Right lobe of liver (tissue), 6 donors: ENCODE measurements around the gene IGSF9. TPM values are rescaled to one million over a fixed set of nuclear protein-coding genes. Genes with fewer than 3 reads are reported as not detected.

ENCODE experiments used
- ATAC-seq, 4 donors: fragments of 200-7000 bp; cut with Tn5 transposase; one replicate each; pipeline ENCODE4 v1.9.1; 2020; ENCODE audit warnings: mild to moderate bottlenecking in 4 of 4, moderate library complexity in 4 of 4
- DNase-seq, 3 donors: peaks; one replicate each; pipeline ENCODE4 v3.0.0-alpha.2; 2020
- H3K27ac ChIP-seq, 3 donors: fragments of 200-600 bp; one replicate each; pipeline ENCODE4 v1.8.0; 2022
- H3K27me3 ChIP-seq, 2 donors: fragments of 200-600 bp; one replicate each; pipeline ENCODE4 v1.8.0; 2022
- H3K36me3 ChIP-seq, 4 donors: fragments of 200-600 bp; sonication (generic) in 1 of 4; one replicate each; pipeline versions ENCODE4 v1.5.1 to v1.8.0; 2017 to 2022; ENCODE audit warnings: control low read depth in 1 of 4
- H3K4me1 ChIP-seq, 4 donors: fragments of 200-600 bp; sonication (generic) in 1 of 4; one replicate each; pipeline versions ENCODE4 v1.5.1 to v1.8.0; 2017 to 2022; ENCODE audit warnings: control low read depth in 1 of 4
- H3K4me3 ChIP-seq, 3 donors: fragments of 200-600 bp; one replicate each; pipeline ENCODE4 v1.8.0; 2022
- H3K9me3 ChIP-seq, 4 donors: fragments of 200-600 bp; sonication (generic) in 1 of 4; one replicate each; pipeline versions ENCODE4 v1.5.1 to v1.8.0; 2017 to 2022; ENCODE audit warnings: control low read depth in 1 of 4
- CTCF ChIP-seq, 4 donors: fragments of 200-600 bp in 3 of 4; fragments of 450-650 bp in 1 of 4; IDR thresholded peaks; one replicate each; pipeline versions ENCODE4 v1.5.1 to v1.8.0; 2016 to 2022; ENCODE audit warnings: antibody characterized with exemption in 4 of 4, mild to moderate bottlenecking in 2 of 4
- POLR2A ChIP-seq: fragments of 450-650 bp; IDR thresholded peaks from one replicate; pipeline ENCODE4 v1.6.1; 2017; ENCODE audit warnings: antibody characterized with exemption, mild to moderate bottlenecking
- WGBS: methylation state at CpG from one replicate; pipeline ENCODE4 v1.1.6; 2018; ENCODE audit warnings: low coverage, low lambda C conversion rate; ENCODE audit not compliant: insufficient coverage; ENCODE audit errors: missing lambda C conversion rate; 5-methylcytosine and 5-hydroxymethylcytosine counted together
- intact Hi-C, 2 donors: fragments of 100-400 bp; cut with DNase I; formaldehyde crosslinking; loops; one replicate each; pipeline versions ENCODE4 v1.11.2 to v1.14.1; 2022
- total RNA-seq, 6 experiments: library from RNA; depleted of rRNA in 2 of 6; stranded (reverse); fragments of >200 nt in 2 of 6; fragmentation: NEBNext Ultra II Directional in 3 of 6; extraction: Animal tissue kit (Norgen Biotek cat#: 25700) in 3 of 6; gene quantifications; one replicate each; pipeline versions ENCODE4 v1.1.0 to v1.2.4, GENCODE V29; 2016 to 2023
- donor health status: DM: no; HTN: yes; CAD: no.
- donor health status: DM: no; HTN: no; CAD: no.
- donor health status: DM: no; HTN: no; CAD: no.
- donor health status: DM: no; HTN: yes; CAD: no.
- donor health status: DM: no; HTN: yes; CAD: no.

The IGSF9 gene
- total RNA-seq, 6 experiments from 2014 or later, result 2.2 to 53.7 (median 16.6) TPM

- H3K4me3 ChIP-seq, result no peak overlapping the region
- no peaks in the 10 kb centered on the region for H3K9me3 ChIP-seq
- intact Hi-C loops, result loop anchor here in 1 of 2 donors (5.0 kb wide), 1 partner anchor 72 kb away; no protein-coding TSS in a partner anchor
- no peak overlapping the region for H3K27ac ChIP-seq
- WGBS, result no CpG with 5 or more reads among the region's 11 CpGs
- H3K36me3 ChIP-seq, result peaks cover 0 to 12% (median 1%) of the 10 kb centered on the region in 4 donors
- peaks cover 0 to 5% (median 2%) of the 10 kb centered on the region in 4 donors for H3K4me1 ChIP-seq
- no peak for DNase-seq
- ATAC-seq, result no peak
- TF ChIP-seq POLR2A (no peak), CTCF (IDR thresholded peaks at IDR 0.05) (no peak)
- no peaks in the 10 kb centered on the region for H3K27me3 ChIP-seq
Observed at GRCh38 chr1:159930216-159930615, 15.2 kb downstream of the IGSF9 start.

- no peak for TF ChIP-seq POLR2A
- no peak for TF ChIP-seq CTCF (IDR thresholded peaks at IDR 0.05)
- intact Hi-C loops, result loop anchor here in 1 of 2 donors (5.0 kb wide), 1 partner anchor 73 kb away; no protein-coding TSS in a partner anchor
Observed at GRCh38 chr1:159929155-159930051, 16.0 kb downstream of the IGSF9 start.

GRCh38 chr1:159928491-159929050 is 16.8 kb downstream of the IGSF9 start:
- WGBS, result 80% methylated on average over 1 of the region's 18 CpGs
- no peak for ATAC-seq

More at GRCh38 chr1:159929155-159930051, 16.0 kb downstream of the IGSF9 start:
- Histone ChIP-seq H3K4me3 (no peak overlapping the region), H3K36me3 (peaks cover 0 to 7% (median 1%) of the 10 kb centered on the region in 4 donors), H3K4me1 (peaks cover 0 to 5% (median 2%) of the 10 kb centered on the region in 4 donors), H3K27me3 (no peaks in the 10 kb centered on the region), H3K9me3 (no peaks in the 10 kb centered on the region), H3K27ac (no peak overlapping the region)
- DNase-seq (no peak), ATAC-seq (no peak)
- WGBS, result 87% methylated on average over 15 of the region's 48 CpGs

More at GRCh38 chr1:159928491-159929050, 16.8 kb downstream of the IGSF9 start:
- H3K27me3 ChIP-seq, result no peaks in the 10 kb centered on the region
- intact Hi-C loops, result no loop called here
- no peak overlapping the region for H3K4me3 ChIP-seq
- peaks cover 0 to 6% (median 3%) of the 10 kb centered on the region in 4 donors for H3K4me1 ChIP-seq
- peaks cover 0 to 5% (median 1%) of the 10 kb centered on the region in 4 donors for H3K36me3 ChIP-seq
- H3K27ac ChIP-seq, result no peak overlapping the region
- no peak for DNase-seq
- no peaks in the 10 kb centered on the region for H3K9me3 ChIP-seq
- TF ChIP-seq POLR2A (no peak), CTCF (IDR thresholded peaks at IDR 0.05) (no peak)
